ENCODE data around the gene UGT1A5. TPM values are rescaled to one million over a fixed set of nuclear protein-coding genes. Genes with fewer than 3 reads are reported as not detected.

Gene UGT1A5
- total and polyA plus RNA-seq, 2 of the 8 experiments (the other 6 are each of a cell fraction or from before 2014, with no cell fraction given) = not detected

- no peak overlapping the region for H3K4ac ChIP-seq (replicated peaks; ENCODE audit: insufficient read length, low read depth, low read length)
- no peaks in the 10 kb centered on the region for H3K79me2 ChIP-seq (ENCODE audit: control insufficient read depth in 1 of 2, insufficient read depth in 2 of 2, low read length in 2 of 2)
- no peak overlapping the region for H3K18ac ChIP-seq (ENCODE audit: extremely low read depth, low read length)
- no peaks in the 10 kb centered on the region for H3K36me3 ChIP-seq (ENCODE audit: control insufficient read depth in 2 of 4, insufficient read depth in 4 of 4, low read length in 3 of 4)
- H3K14ac ChIP-seq (ENCODE audit: insufficient read length) = no peak overlapping the region
- no peaks in the 10 kb centered on the region for H4K20me1 ChIP-seq (replicated peaks in 1 of 2; ENCODE audit: control insufficient read depth in 1 of 2, insufficient read depth in 2 of 2, low read length in 2 of 2)
- H2BK120ac ChIP-seq (replicated peaks; ENCODE audit: low read depth, low read length) = no peak overlapping the region
- H3K4me2 ChIP-seq (ENCODE audit: insufficient read depth in 1 of 2, low read depth in 2 of 2, low read length in 2 of 2) = no peak overlapping the region
- H3K56ac ChIP-seq (replicated peaks; ENCODE audit: insufficient read length, low read depth, low read length) = no peak overlapping the region
- no peak overlapping the region for H3K9ac ChIP-seq (replicated peaks in 1 of 4; ENCODE audit: extremely low read depth in 1 of 4, low read depth in 3 of 4, low read length in 3 of 4)
- H3K27ac ChIP-seq (ENCODE audit: low read depth, low read length) = no peak overlapping the region
- H2BK12ac ChIP-seq (ENCODE audit: low read depth, low read length) = no peak overlapping the region
- H4K91ac ChIP-seq (replicated peaks; ENCODE audit: insufficient read length, low read length) = no peak overlapping the region
- no peak overlapping the region for H2BK20ac ChIP-seq (ENCODE audit: low read length)
- H3K23me2 ChIP-seq (ENCODE audit: low read depth, low read length) = no peaks in the 10 kb centered on the region
- H2BK5ac ChIP-seq (ENCODE audit: low read depth, low read length) = no peak overlapping the region
- H3K4me1 ChIP-seq (replicated peaks in 1 of 4; ENCODE audit: control insufficient read depth in 3 of 4, insufficient read depth in 4 of 4, low read length in 3 of 4) = no peaks in the 10 kb centered on the region
- H3K4me3 ChIP-seq (ENCODE audit: extremely low read depth in 1 of 4, insufficient read depth in 2 of 4, low read depth in 3 of 4, low read length in 4 of 4) = no peak overlapping the region
- WGBS, 2 experiments (ENCODE audit: extremely low coverage in 1 of 2, insufficient coverage in 1 of 2, insufficient read length in 1 of 2, insufficient replicate concordance in 2 of 2, low coverage in 1 of 2, low lambda C conversion rate in 2 of 2, missing lambda C conversion rate in 1 of 2) = 93% methylated on average over 11 of the region's 11 CpGs; no CpG with 5 or more reads in 1 of the 2 experiments
- H3K27me3 ChIP-seq (replicated peaks in 1 of 4; ENCODE audit: control insufficient read depth in 3 of 4, extremely low read depth in 1 of 4, insufficient read depth in 3 of 4, low read length in 3 of 4) = no peaks in the 10 kb centered on the region
- peak overlapping the region; percentile 2; the same call in 1 of the 2 replicates for H4K8ac ChIP-seq (ENCODE audit: extremely low read depth, insufficient read depth, low read length)
- no peak overlapping the region for H2AK5ac ChIP-seq (ENCODE audit: low read depth, low read length)
- CTCF ChIA-PET (ENCODE audit: partially characterized antibody) = interaction anchor here (2.6 kb wide), 1 partner anchor 14 kb away, joined by 11 read pairs; no protein-coding TSS in a partner anchor
- DNase-seq (ENCODE audit: low read depth in 1 of 2, low spot score in 2 of 2) = no peak
- no peaks in the 10 kb centered on the region for H3K79me1 ChIP-seq (ENCODE audit: low read depth, low read length)
- no peak overlapping the region for H2AFZ ChIP-seq (ENCODE audit: low read length)
- no peak for FAIRE-seq
- H3K9me3 ChIP-seq (ENCODE audit: insufficient read depth in 2 of 2, low read depth in 1 of 2, low read length in 1 of 2) = no peaks in the 10 kb centered on the region
- no peak overlapping the region for H4K5ac ChIP-seq (ENCODE audit: insufficient read length, low read depth, low read length)
- H3K23ac ChIP-seq (ENCODE audit: insufficient read length) = no peak overlapping the region
- POLR2A ChIA-PET (ENCODE audit: partially characterized antibody) = no interaction called here
- no peak overlapping the region for H2BK15ac ChIP-seq (ENCODE audit: low read length)
- no peak for TF ChIP-seq TAF7 (optimal IDR thresholded peaks at IDR 0.05; ENCODE audit: borderline replicate concordance, low read depth, low read length)
- no peak for TF ChIP-seq FOSL1 (IDR thresholded peaks at IDR 0.05; ENCODE audit: insufficient read depth, low read depth, low read length)
- no peak for TF ChIP-seq EP300 (IDR thresholded peaks at IDR 0.05; ENCODE audit: borderline replicate concordance in 1 of 2, low read depth in 2 of 2, low read length in 2 of 2)
- TF ChIP-seq CTCF (IDR thresholded peaks at IDR 0.05; ENCODE audit: control extremely low read depth in 1 of 3, insufficient read depth in 1 of 3, low read depth in 1 of 3, low read length in 3 of 3) = no peak
- no peak for TF ChIP-seq TAF1 (IDR thresholded peaks at IDR 0.05; ENCODE audit: low read depth, low read length)
- no peak for TF ChIP-seq CTBP2 (IDR thresholded peaks at IDR 0.05; ENCODE audit: borderline replicate concordance, insufficient read depth, insufficient read length, low read length)
- TF ChIP-seq CHD1 (IDR thresholded peaks at IDR 0.05; ENCODE audit: low read depth, low read length) = no peak
- no peak for TF ChIP-seq USF2 (IDR thresholded peaks at IDR 0.05; ENCODE audit: low read length)
Observed at GRCh38 chr2:233817995-233818638, 105.4 kb downstream of the UGT1A5 start.

Measured in H1 (cell line).